Measurements from ENCODE around the gene CUTC. TPM values are rescaled to one million over a fixed set of nuclear protein-coding genes. Genes with fewer than 3 reads are reported as not detected.

Gene CUTC
- total and polyA plus RNA-seq, 3 experiments from 2014 or later = 26.7 to 49.9 (median 27.5) TPM

GRCh38 chr10:99777918-99778714 lies 46.1 kb downstream of the CUTC start:
- no peak overlapping the region for H3K4me3 Mint-ChIP-seq
- peaks cover 0 to 9% of the 10 kb centered on the region in 2 donors for H3K27me3 Mint-ChIP-seq
- Histone ChIP-seq H3K4me1 (ENCODE audit: insufficient read depth, low read length) (no peaks in the 10 kb centered on the region), H3K36me3 (ENCODE audit: insufficient read depth, low read length) (no peaks in the 10 kb centered on the region), H3K4me3 (ENCODE audit: low read length) (no peak overlapping the region), H3K27me3 (ENCODE audit: insufficient read depth, low read length, poor library complexity, severe bottlenecking) (no peaks in the 10 kb centered on the region), H3K27ac (ENCODE audit: low read depth, low read length) (no peak overlapping the region), H3K9me3 (ENCODE audit: low read length) (no peaks in the 10 kb centered on the region)
- no peaks in the 10 kb centered on the region for H3K9me3 Mint-ChIP-seq
- ChIA-PET POLR2A (interaction anchor here (0.8 kb wide), 1 partner anchor 123 kb away, joined by 4 read pairs; no protein-coding TSS in a partner anchor), CTCF (no interaction called here)
- DNase-seq = no peak
- peaks cover 0 to 2% (median 0%) of the 10 kb centered on the region in 3 donors for H3K4me1 Mint-ChIP-seq
- peaks cover 0 to 8% (median 2%) of the 10 kb centered on the region in 3 donors for H3K36me3 Mint-ChIP-seq
- no peak overlapping the region for H3K27ac Mint-ChIP-seq

GRCh38 chr10:99779335-99779734 lies 47.3 kb downstream of the CUTC start:
- Mint-ChIP-seq H3K36me3 (peaks cover 0 to 8% (median 4%) of the 10 kb centered on the region in 3 donors), H3K4me1 (peaks cover 0 to 2% (median 0%) of the 10 kb centered on the region in 3 donors), H3K27me3 (peaks cover 2 to 9% of the 10 kb centered on the region in 2 donors), H3K27ac (peak overlapping the region in 1 of 8 donors; percentile 44), H3K9me3 (no peaks in the 10 kb centered on the region), H3K4me3 (no peak overlapping the region)
- no peak for DNase-seq
- no peaks in the 10 kb centered on the region for H3K27me3 ChIP-seq (ENCODE audit: insufficient read depth, low read length, poor library complexity, severe bottlenecking)
- H3K36me3 ChIP-seq (ENCODE audit: insufficient read depth, low read length) = no peaks in the 10 kb centered on the region
- ChIA-PET CTCF (no interaction called here), POLR2A (interaction anchor here (0.6 kb wide), 1 partner anchor 70 kb away, joined by 4 read pairs; no protein-coding TSS in a partner anchor)
- no peaks in the 10 kb centered on the region for H3K4me1 ChIP-seq (ENCODE audit: insufficient read depth, low read length)
- H3K4me3 ChIP-seq (ENCODE audit: low read length) = no peak overlapping the region
- no peak overlapping the region for H3K27ac ChIP-seq (ENCODE audit: low read depth, low read length)
- no peaks in the 10 kb centered on the region for H3K9me3 ChIP-seq (ENCODE audit: low read length)

DNA sequence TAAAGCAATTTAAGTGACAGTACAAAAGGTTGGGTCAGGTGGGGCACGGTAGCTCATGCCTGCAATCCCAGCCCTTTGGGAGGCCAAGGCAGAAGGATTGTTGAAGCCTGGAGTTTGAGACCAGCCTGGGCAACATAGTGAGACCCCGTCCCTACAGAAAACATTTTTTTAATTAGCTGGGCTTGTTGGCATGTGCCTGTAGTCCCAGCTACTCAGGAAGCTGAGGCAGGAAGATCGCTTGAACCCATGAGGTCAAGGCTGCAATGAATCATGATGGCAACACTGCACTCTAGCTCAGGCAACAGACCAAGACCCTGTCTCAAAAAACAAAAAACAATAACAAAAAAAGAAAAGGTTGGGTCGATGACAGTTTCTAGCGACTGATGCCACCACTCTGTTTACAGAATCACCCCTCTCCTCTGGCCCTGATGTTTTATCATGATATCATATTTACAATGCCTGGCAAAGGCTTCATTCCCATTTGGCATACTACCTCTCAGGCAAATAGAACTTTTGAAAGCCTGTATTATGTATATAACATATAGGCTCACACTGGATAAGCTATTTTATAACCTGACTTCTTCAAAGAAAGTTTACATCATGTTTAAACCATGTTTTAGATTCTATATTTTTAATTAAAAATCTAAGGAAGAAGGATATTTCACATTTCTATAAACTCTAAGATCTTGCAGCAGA lies 49.8 kb downstream of the CUTC start:
- peaks cover 0 to 2% (median 0%) of the 10 kb centered on the region in 3 donors for H3K4me1 Mint-ChIP-seq
- CTCF ChIA-PET = interaction anchor here (0.6 kb wide), 1 partner anchor 185 kb away, joined by 3 read pairs; no protein-coding TSS in a partner anchor
- Histone ChIP-seq H3K4me1 (ENCODE audit: insufficient read depth, low read length) (no peaks in the 10 kb centered on the region), H3K4me3 (ENCODE audit: low read length) (no peak overlapping the region), H3K27ac (ENCODE audit: low read depth, low read length) (no peak overlapping the region), H3K36me3 (ENCODE audit: insufficient read depth, low read length) (no peaks in the 10 kb centered on the region), H3K9me3 (ENCODE audit: low read length) (no peaks in the 10 kb centered on the region), H3K27me3 (ENCODE audit: insufficient read depth, low read length, poor library complexity, severe bottlenecking) (no peaks in the 10 kb centered on the region)
- H3K36me3 Mint-ChIP-seq = peaks cover 2 to 8% (median 6%) of the 10 kb centered on the region in 3 donors
- POLR2A ChIA-PET = no interaction called here
- peaks cover 6 to 9% of the 10 kb centered on the region in 2 donors for H3K27me3 Mint-ChIP-seq
- no peak overlapping the region for H3K27ac Mint-ChIP-seq
- no peaks in the 10 kb centered on the region for H3K9me3 Mint-ChIP-seq
- no peak for DNase-seq
- no peak overlapping the region for H3K4me3 Mint-ChIP-seq

DNA sequence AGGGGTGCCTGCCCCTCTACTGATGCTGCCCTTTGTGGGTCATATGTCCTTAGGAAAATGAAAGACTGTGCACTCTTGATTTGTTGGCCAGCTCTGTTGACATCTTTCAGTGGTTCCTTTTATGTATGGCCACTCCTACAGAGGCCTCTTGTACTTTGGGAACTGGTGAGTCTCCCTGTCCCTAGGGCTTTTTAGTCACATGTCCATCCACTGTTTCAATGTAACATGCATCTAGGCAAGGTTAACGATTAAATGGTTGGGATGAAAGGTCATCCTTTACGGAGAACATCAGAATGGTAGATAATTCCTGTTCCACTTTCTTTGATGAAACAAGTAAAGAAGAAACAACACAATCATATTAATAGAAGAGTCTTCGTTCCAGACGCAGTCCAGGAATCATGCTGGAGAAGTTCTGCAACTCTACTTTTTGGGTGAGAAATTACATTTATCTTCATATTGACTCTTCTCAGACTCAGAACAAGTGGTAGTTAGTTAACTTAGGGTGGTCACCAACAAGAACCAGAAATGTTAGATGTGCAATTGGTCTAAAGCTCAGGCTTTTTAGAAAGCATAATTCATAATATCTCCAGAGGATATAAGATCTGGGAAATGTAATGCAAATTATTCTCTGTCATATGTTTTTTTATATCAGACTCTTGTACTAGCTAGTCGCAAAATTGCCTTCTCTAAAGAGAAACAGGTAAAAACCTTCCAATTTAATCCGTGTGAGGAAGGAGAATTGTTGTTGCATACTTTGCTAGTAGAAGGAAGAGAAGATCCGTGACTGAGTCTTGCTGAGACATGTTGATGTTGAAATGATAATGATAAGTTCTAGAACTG lies 50.6 kb downstream of the CUTC start, which contains the start of gene ABCC2:
TSS of gene ABCC2 (plus strand) at position 194 of the 840 bp plus-strand sequence. CDS start at position 399, 205 bp downstream.
- H3K4me3 Mint-ChIP-seq = no peak within 1 kb of the TSS
- POLR2A ChIA-PET = no interaction called here
- no peak within 1 kb of the TSS for H3K27ac Mint-ChIP-seq
- peaks cover 0 to 2% (median 0%) of the 10 kb centered on the region in 3 donors for H3K4me1 Mint-ChIP-seq
- Histone ChIP-seq H3K27ac (ENCODE audit: low read depth, low read length) (no peak within 1 kb of the TSS), H3K4me3 (ENCODE audit: low read length) (no peak within 1 kb of the TSS), H3K36me3 (ENCODE audit: insufficient read depth, low read length) (no peaks in the 10 kb centered on the region), H3K4me1 (ENCODE audit: insufficient read depth, low read length) (no peaks in the 10 kb centered on the region), H3K9me3 (ENCODE audit: low read length) (no peaks in the 10 kb centered on the region), H3K27me3 (ENCODE audit: insufficient read depth, low read length, poor library complexity, severe bottlenecking) (no peaks in the 10 kb centered on the region)
- no peaks in the 10 kb centered on the region for H3K9me3 Mint-ChIP-seq
- DNase-seq = no peak
- peaks cover 3 to 12% (median 6%) of the 10 kb centered on the region in 3 donors for H3K36me3 Mint-ChIP-seq
- CTCF ChIA-PET = no interaction called here
- H3K27me3 Mint-ChIP-seq = peaks cover 6 to 9% of the 10 kb centered on the region in 2 donors

GRCh38 chr10:99784016-99784726 lies 52.1 kb downstream of the CUTC start:
- peaks cover 6 to 9% of the 10 kb centered on the region in 2 donors for H3K27me3 Mint-ChIP-seq
- CTCF ChIA-PET = no interaction called here
- POLR2A ChIA-PET = no interaction called here
- no peak overlapping the region for H3K27ac Mint-ChIP-seq
- DNase-seq = no peak
- no peaks in the 10 kb centered on the region for H3K4me1 ChIP-seq (ENCODE audit: insufficient read depth, low read length)
- no peak overlapping the region for H3K4me3 ChIP-seq (ENCODE audit: low read length)
- H3K36me3 ChIP-seq (ENCODE audit: insufficient read depth, low read length) = no peaks in the 10 kb centered on the region
- peaks cover 3 to 9% (median 7%) of the 10 kb centered on the region in 3 donors for H3K36me3 Mint-ChIP-seq
- no peak overlapping the region for H3K27ac ChIP-seq (ENCODE audit: low read depth, low read length)
- no peak overlapping the region for H3K4me3 Mint-ChIP-seq
- H3K27me3 ChIP-seq (ENCODE audit: insufficient read depth, low read length, poor library complexity, severe bottlenecking) = no peaks in the 10 kb centered on the region
- no peaks in the 10 kb centered on the region for H3K9me3 Mint-ChIP-seq
- H3K4me1 Mint-ChIP-seq = peaks cover 0 to 2% (median 0%) of the 10 kb centered on the region in 3 donors
- no peaks in the 10 kb centered on the region for H3K9me3 ChIP-seq (ENCODE audit: low read length)

DNA sequence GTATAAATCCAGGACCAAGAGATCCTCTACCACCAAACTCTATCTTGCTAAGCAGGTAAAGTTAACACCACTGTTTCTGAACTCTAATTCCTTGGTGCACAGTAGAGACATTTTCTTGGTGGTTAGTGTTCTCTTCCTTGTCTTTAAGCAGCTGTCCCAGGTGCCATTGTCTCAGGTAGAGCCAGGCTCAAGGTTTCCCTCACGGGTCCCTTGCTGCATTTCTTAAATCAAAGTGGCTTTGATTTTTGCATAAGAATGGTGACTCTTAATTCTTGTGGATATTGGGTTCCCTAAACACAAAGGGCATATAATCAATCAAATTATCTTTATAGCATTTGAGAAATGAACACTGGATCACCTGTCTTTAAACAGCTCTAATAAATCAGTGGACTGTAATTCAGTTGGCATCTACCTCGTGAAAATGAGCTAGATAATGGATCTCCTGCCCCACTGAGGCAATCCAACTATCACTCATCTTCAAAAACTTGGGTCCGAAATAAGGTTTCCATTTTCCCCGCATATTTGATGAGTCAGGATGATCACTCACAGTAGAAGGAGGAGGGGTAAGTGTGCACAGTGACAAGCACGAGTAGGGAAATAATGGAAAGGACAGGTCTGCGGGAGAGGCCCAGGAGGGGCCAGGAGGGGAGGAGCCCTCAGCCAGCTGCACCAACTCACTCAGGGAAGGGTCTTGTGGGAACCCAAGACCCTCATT lies 52.9 kb downstream of the CUTC start:
- Histone ChIP-seq H3K9me3 (ENCODE audit: low read length) (no peaks in the 10 kb centered on the region), H3K36me3 (ENCODE audit: insufficient read depth, low read length) (no peaks in the 10 kb centered on the region), H3K4me3 (ENCODE audit: low read length) (no peak overlapping the region), H3K27me3 (ENCODE audit: insufficient read depth, low read length, poor library complexity, severe bottlenecking) (no peaks in the 10 kb centered on the region), H3K27ac (ENCODE audit: low read depth, low read length) (no peak overlapping the region), H3K4me1 (ENCODE audit: insufficient read depth, low read length) (no peaks in the 10 kb centered on the region)
- Mint-ChIP-seq H3K27me3 (peaks cover 6 to 9% of the 10 kb centered on the region in 2 donors), H3K36me3 (peaks cover 3 to 10% (median 7%) of the 10 kb centered on the region in 3 donors), H3K4me1 (no peaks in the 10 kb centered on the region), H3K27ac (no peak overlapping the region), H3K4me3 (no peak overlapping the region), H3K9me3 (no peaks in the 10 kb centered on the region)
- no peak for DNase-seq
- ChIA-PET CTCF (no interaction called here), POLR2A (no interaction called here)

DNA sequence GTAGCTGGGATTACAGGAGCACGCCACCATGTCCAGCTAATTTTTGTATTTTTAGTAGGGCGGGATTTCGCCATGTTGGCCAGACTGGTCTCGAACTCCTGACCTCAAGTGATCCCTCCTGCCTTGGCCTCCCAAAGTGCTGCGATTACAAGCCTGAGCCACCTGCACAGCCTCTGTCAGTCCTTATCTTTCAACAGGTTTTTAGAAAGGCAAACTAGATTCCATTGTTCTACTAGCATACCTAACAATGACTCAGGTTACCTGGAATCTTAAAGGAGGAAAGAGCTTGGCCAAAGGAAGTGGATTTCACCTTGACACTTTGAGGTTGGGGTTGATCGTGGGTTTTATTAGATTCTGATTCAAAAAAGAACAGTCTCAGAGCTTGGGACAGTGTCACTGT lies 53.6 kb downstream of the CUTC start:
- CTCF ChIA-PET = no interaction called here

More for the DNA sequence above, 53.6 kb downstream of the CUTC start:
- peaks cover 5 to 6% of the 10 kb centered on the region in 2 donors for H3K27me3 Mint-ChIP-seq
- H3K27ac Mint-ChIP-seq = no peak overlapping the region
- no peaks in the 10 kb centered on the region for H3K9me3 Mint-ChIP-seq
- Histone ChIP-seq H3K27me3 (ENCODE audit: insufficient read depth, low read length, poor library complexity, severe bottlenecking) (no peaks in the 10 kb centered on the region), H3K9me3 (ENCODE audit: low read length) (no peaks in the 10 kb centered on the region), H3K4me3 (ENCODE audit: low read length) (no peak overlapping the region), H3K36me3 (ENCODE audit: insufficient read depth, low read length) (no peaks in the 10 kb centered on the region), H3K27ac (ENCODE audit: low read depth, low read length) (no peak overlapping the region), H3K4me1 (ENCODE audit: insufficient read depth, low read length) (no peaks in the 10 kb centered on the region)
- H3K4me3 Mint-ChIP-seq = no peak overlapping the region
- no peak for DNase-seq
- POLR2A ChIA-PET = no interaction called here
- no peaks in the 10 kb centered on the region for H3K4me1 Mint-ChIP-seq
- peaks cover 3 to 10% (median 4%) of the 10 kb centered on the region in 3 donors for H3K36me3 Mint-ChIP-seq
